ENCODE data around the gene GPC5.

The GPC5 gene

GRCh38 chr13:91726671-91727070 lies 328.2 kb downstream of the GPC5 start:
- DNase-seq, result no peak

GRCh38 chr13:91729859-91730258 lies 331.4 kb downstream of the GPC5 start:
- no peak for DNase-seq

GRCh38 chr13:91739751-91740150 lies 341.3 kb downstream of the GPC5 start:
- DNase-seq, result no peak

- DNase-seq, result no peak
Observed at GRCh38 chr13:91740756-91741155, 342.3 kb downstream of the GPC5 start.

GRCh38 chr13:91741925-91742324 lies 343.5 kb downstream of the GPC5 start:
- no peak for DNase-seq

GRCh38 chr13:91744284-91744683 lies 345.9 kb downstream of the GPC5 start:
- DNase-seq, result no peak

GRCh38 chr13:91745967-91746366 lies 347.5 kb downstream of the GPC5 start:
- no peak for DNase-seq

- DNase-seq, result no peak
Observed at GRCh38 chr13:91747186-91747585, 348.8 kb downstream of the GPC5 start.

GRCh38 chr13:91748416-91749089 lies 350.1 kb downstream of the GPC5 start:
- DNase-seq, result no peak

GRCh38 chr13:91758724-91759123 lies 360.3 kb downstream of the GPC5 start:
- DNase-seq, result no peak

GRCh38 chr13:91762957-91763356 lies 364.5 kb downstream of the GPC5 start:
- DNase-seq, result no peak

- no peak for DNase-seq
Observed at GRCh38 chr13:91764527-91764926, 366.1 kb downstream of the GPC5 start.

- DNase-seq, result no peak
Observed at GRCh38 chr13:91767651-91768050, 369.2 kb downstream of the GPC5 start.

GRCh38 chr13:91768746-91769145 lies 370.3 kb downstream of the GPC5 start:
- no peak for DNase-seq

- DNase-seq, result no peak
Observed at GRCh38 chr13:91771229-91771628, 372.8 kb downstream of the GPC5 start.

- DNase-seq, result no peak
Observed at GRCh38 chr13:91773591-91774227, 375.3 kb downstream of the GPC5 start.

GRCh38 chr13:91774397-91774796 lies 376.0 kb downstream of the GPC5 start:
- no peak for DNase-seq

- DNase-seq, result no peak
Observed at GRCh38 chr13:91776611-91777193, 378.3 kb downstream of the GPC5 start.

GRCh38 chr13:91778123-91778522 lies 379.7 kb downstream of the GPC5 start:
- peak; percentile 9 for DNase-seq

- peak; percentile 20 for DNase-seq
Observed at GRCh38 chr13:91781982-91782691, 383.7 kb downstream of the GPC5 start.

GRCh38 chr13:91785431-91786119 lies 387.2 kb downstream of the GPC5 start:
- DNase-seq, result peak; percentile 15

GRCh38 chr13:91792054-91792453 lies 393.6 kb downstream of the GPC5 start:
- no peak for DNase-seq

- DNase-seq, result no peak
Observed at GRCh38 chr13:91797567-91797966, 399.1 kb downstream of the GPC5 start.

Data from RPMI8226 (cell line).